Mammary epithelial cell (primary cell): Measurements from ENCODE around the gene SOD2.

ENCODE experiments used
- CTCF ChIP-seq, 2 donors: IDR thresholded peaks in 1 of 2; conservative IDR thresholded peaks in 1 of 2; 2 replicates each; pipeline ENCODE4 v1.5.1; 2011 to 2012; ENCODE audit warnings: inconsistent platforms in 2 of 2, low read length in 2 of 2, mild to moderate bottlenecking in 2 of 2, control low read depth in 1 of 2, low read depth in 1 of 2; ENCODE audit not compliant: insufficient read depth in 1 of 2; ENCODE audit errors: extremely low read depth in 1 of 2
- EZH2 ChIP-seq: IDR thresholded peaks from 2 replicates; pipeline ENCODE4 v1.6.1; 2012; ENCODE audit warnings: low read length, inconsistent platforms, borderline replicate concordance

- TF ChIP-seq CTCF (conservative IDR thresholded peaks at IDR 0.05 in 1 of 2, IDR thresholded peaks at IDR 0.05 in 1 of 2; ENCODE audit: extremely low read depth in 1 of 2, insufficient read depth in 1 of 2, low read depth in 1 of 2, low read length in 2 of 2) (no peak), EZH2 (no peak)
These were observed 9.1 kb downstream of the SOD2 start for GRCh38 chr6:159684013-159684304.
